ENCODE data around the gene INAFM2. TPM values are rescaled to one million over a fixed set of nuclear protein-coding genes. Genes with fewer than 3 reads are reported as not detected.

INAFM2 gene
- total and polyA plus RNA-seq, 9 of the 15 experiments (the other 6 are each of a cell fraction or from before 2014, with no cell fraction given) = 11.8 to 43.1 (median 27.2) TPM

- DNase-seq (ENCODE audit: extremely low read depth in 1 of 4, low spot score in 3 of 4) (peak in 1 of 4 experiments; percentile 51), FAIRE-seq (no peak), ATAC-seq (no peak)
- Histone ChIP-seq H3K27ac (ENCODE audit: extremely low read depth, low read depth, low read length) (no peak overlapping the region), H2AFZ (ENCODE audit: low read depth, low read length) (no peak overlapping the region), H3K4me3 (no peak overlapping the region), H3K9me3 (replicated peaks; ENCODE audit: control insufficient read depth, insufficient read depth, low read depth, low read length) (no peaks in the 10 kb centered on the region), H3K36me3 (ENCODE audit: control insufficient read depth, insufficient read depth, low read length) (no peaks in the 10 kb centered on the region), H3K9me1 (ENCODE audit: control insufficient read depth, insufficient read depth, low read length) (no peaks in the 10 kb centered on the region), H3K9ac (ENCODE audit: insufficient read depth in 1 of 2, low read depth in 2 of 2, low read length in 2 of 2) (no peak overlapping the region; a peak in 1 of 4 replicates), H3K4me2 (ENCODE audit: insufficient read depth, low read length) (no peak overlapping the region), H3K79me2 (ENCODE audit: control insufficient read depth, insufficient read depth, low read length) (no peaks in the 10 kb centered on the region), H4K20me1 (replicated peaks; ENCODE audit: control insufficient read depth, insufficient read depth, low read length) (no peaks in the 10 kb centered on the region), H3K4me1 (replicated peaks in 1 of 2; ENCODE audit: control insufficient read depth in 2 of 2, insufficient read depth in 2 of 2, low read length in 2 of 2) (peaks cover 11 to 13% of the 10 kb centered on the region in 2 experiments), H3K27me3 (ENCODE audit: control insufficient read depth in 2 of 2, insufficient read depth in 2 of 2, low read length in 2 of 2) (peaks cover 2 to 37% of the 10 kb centered on the region in 2 experiments; a peak in 3 of 5 replicates)
- no TSS peak for BruUV-seq (replicated peaks)
- WGBS (ENCODE audit: insufficient coverage, low coverage, missing lambda C conversion rate) = 11% methylated on average over 10 of the region's 10 CpGs
- intact Hi-C loops (cut with micrococcal nuclease) (no loop called here), in situ Hi-C loops (cut with MboI) (loop anchor here (5.0 kb wide), 1 partner anchor 36 kb away; no protein-coding TSS in a partner anchor)
- TF ChIP-seq SPI1 (IDR thresholded peaks at IDR 0.05; ENCODE audit: borderline replicate concordance, low read depth, low read length) (peak; percentile 66; the same call in 1 of the 2 replicates), HLTF (IDR thresholded peaks at IDR 0.05) (no peak), HDGF (IDR thresholded peaks at IDR 0.05) (no peak), THAP12 (CRISPR knock-in tag; IDR thresholded peaks at IDR 0.05) (no peak), GATA2 (CRISPR knock-in tag; IDR thresholded peaks at IDR 0.05) (0 out of 2 replicates have a peak, but pooled peaks have one; percentile 21), NFIC (IDR thresholded peaks at IDR 0.05) (peak; percentile 84), MYBL2 (IDR thresholded peaks at IDR 0.05; ENCODE audit: low read depth) (no peak), MYBL2 (CRISPR knock-in tag; IDR thresholded peaks at IDR 0.05; ENCODE audit: borderline replicate concordance) (no peak), MLLT1 (IDR thresholded peaks at IDR 0.05) (no peak), CSDE1 (IDR thresholded peaks at IDR 0.05) (no peak), KAT2B (IDR thresholded peaks at IDR 0.05; ENCODE audit: low read depth, low read length) (no peak)
- CTCF ChIA-PET (ENCODE audit: low intra/inter-chr PET ratio) = no interaction called here
- POLR2A ChIA-PET = interaction anchor here (1.0 kb wide), 1 partner anchor 34 kb away, joined by 4 read pairs; no protein-coding TSS in a partner anchor
These were observed 9.7 kb upstream of the INAFM2 start for GRCh38 chr15:40313531-40314398.

All from K562 (cell line).